ENCODE results near the gene COA8. TPM values are rescaled to one million over a fixed set of nuclear protein-coding genes. Genes with fewer than 3 reads are reported as not detected.

COA8 gene
- total and polyA plus RNA-seq, 2 donors (not counting 3 experiments of a cell fraction or from before 2014, with no cell fraction given) = 19.1 to 46.4 TPM

DNA sequence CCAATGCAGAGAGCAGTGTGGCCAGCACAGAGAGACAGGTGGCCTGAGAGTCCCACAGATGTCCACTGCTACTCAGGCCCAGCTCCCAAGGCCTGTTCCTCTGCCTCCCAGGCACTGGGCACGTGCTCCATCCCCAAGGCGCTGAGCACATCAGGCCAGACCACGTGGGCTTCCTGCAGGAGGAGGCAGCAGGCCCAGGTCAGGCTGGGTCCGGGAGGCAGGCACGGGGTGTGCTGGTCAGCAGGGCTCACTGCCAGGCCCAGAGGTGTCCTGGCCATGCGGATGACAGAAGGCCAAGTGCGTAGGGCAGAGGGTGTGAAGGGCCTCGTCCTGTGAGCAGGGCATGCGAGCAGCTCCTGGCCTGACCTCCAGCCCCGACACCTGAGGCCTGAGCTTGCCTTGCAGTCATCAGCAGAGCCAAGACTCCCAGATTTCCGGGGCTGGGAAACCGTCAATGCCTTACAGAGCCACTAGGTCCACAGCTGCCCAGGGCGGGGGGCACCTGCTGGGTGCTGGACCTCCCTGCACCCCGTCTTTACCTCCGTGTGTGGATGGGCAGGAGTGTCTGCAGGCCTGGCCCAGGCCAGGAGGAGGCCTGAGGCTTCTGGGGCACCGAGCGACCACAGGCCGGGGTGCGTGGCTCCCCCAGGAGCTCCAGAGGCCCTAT is 18.9 kb upstream of the COA8 start:
- Histone ChIP-seq H3K4me1 (ENCODE audit: control insufficient read depth, extremely low read depth, insufficient read depth, low read length) (no peaks in the 10 kb centered on the region), H2AFZ (ENCODE audit: low read depth, low read length) (no peak overlapping the region), H3K27ac (ENCODE audit: insufficient read depth, low read depth, low read length) (no peak overlapping the region), H3K79me2 (ENCODE audit: control insufficient read depth, insufficient read depth, low read length) (no peaks in the 10 kb centered on the region), H3K9ac (replicated peaks; ENCODE audit: extremely low read depth, insufficient read depth, low read length) (no peak overlapping the region), H3K9me3 (replicated peaks; ENCODE audit: control insufficient read depth, insufficient read depth, low read length) (no peaks in the 10 kb centered on the region), H3K4me3 (replicated peaks in 1 of 3; ENCODE audit: insufficient read depth in 1 of 3, low read depth in 1 of 3, low read length in 3 of 3) (no peak overlapping the region), H3K9me1 (replicated peaks; ENCODE audit: control insufficient read depth, extremely low read depth, insufficient read depth, low read length) (no peaks in the 10 kb centered on the region), H3K4me2 (ENCODE audit: insufficient read depth, low read length) (no peak overlapping the region), H4K20me1 (replicated peaks; ENCODE audit: control insufficient read depth, extremely low read depth, insufficient read depth, low read length) (no peaks in the 10 kb centered on the region), H3K36me3 (ENCODE audit: control insufficient read depth in 2 of 2, extremely low read depth in 1 of 2, insufficient read depth in 2 of 2, low read length in 2 of 2) (no peaks in the 10 kb centered on the region), H3K27me3 (ENCODE audit: control insufficient read depth in 2 of 2, insufficient read depth in 2 of 2, low read length in 2 of 2) (no peaks in the 10 kb centered on the region)
- BruUV-seq (replicated peaks) = no TSS peak
- CTCF ChIA-PET = interaction anchor here (14.4 kb wide), 1 partner anchor 25 kb away, joined by 209 read pairs; the partner anchor contains the start of gene CKB
- intact Hi-C loops (cut with micrococcal nuclease) (no loop called here), dilution Hi-C loops (cut with MboI; ENCODE audit: extremely low pct_ligation_motif_present, low sequenced_read_pairs) (no loop called here)
- POLR2A ChIA-PET = no interaction called here
- FAIRE-seq = no peak
- TF ChIP-seq MAX (IDR thresholded peaks at IDR 0.05; ENCODE audit: insufficient read depth, insufficient read length) (no peak), GATA2 (IDR thresholded peaks at IDR 0.05; ENCODE audit: insufficient read depth, insufficient read length, low read depth, low read length) (no peak), FOS (IDR thresholded peaks at IDR 0.05; ENCODE audit: borderline replicate concordance, insufficient read depth, low read length) (no peak), MYC (IDR thresholded peaks at IDR 0.05; ENCODE audit: low read depth, low read length) (no peak), POLR2A (IDR thresholded peaks at IDR 0.05; ENCODE audit: low read depth, low read length) (no peak), POLR2AphosphoS5 (IDR thresholded peaks at IDR 0.05; ENCODE audit: insufficient read depth, low read depth, low read length) (no peak)
- TF ChIP-seq, protein P1, sequence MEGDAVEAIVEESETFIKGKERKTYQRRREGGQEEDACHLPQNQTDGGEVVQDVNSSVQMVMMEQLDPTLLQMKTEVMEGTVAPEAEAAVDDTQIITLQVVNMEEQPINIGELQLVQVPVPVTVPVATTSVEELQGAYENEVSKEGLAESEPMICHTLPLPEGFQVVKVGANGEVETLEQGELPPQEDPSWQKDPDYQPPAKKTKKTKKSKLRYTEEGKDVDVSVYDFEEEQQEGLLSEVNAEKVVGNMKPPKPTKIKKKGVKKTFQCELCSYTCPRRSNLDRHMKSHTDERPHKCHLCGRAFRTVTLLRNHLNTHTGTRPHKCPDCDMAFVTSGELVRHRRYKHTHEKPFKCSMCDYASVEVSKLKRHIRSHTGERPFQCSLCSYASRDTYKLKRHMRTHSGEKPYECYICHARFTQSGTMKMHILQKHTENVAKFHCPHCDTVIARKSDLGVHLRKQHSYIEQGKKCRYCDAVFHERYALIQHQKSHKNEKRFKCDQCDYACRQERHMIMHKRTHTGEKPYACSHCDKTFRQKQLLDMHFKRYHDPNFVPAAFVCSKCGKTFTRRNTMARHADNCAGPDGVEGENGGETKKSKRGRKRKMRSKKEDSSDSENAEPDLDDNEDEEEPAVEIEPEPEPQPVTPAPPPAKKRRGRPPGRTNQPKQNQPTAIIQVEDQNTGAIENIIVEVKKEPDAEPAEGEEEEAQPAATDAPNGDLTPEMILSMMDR (IDR thresholded peaks at IDR 0.05; ENCODE audit: extremely low read depth in 1 of 2, insufficient read depth in 1 of 2, low read depth in 1 of 2, low read length in 2 of 2) = no peak
- DNase-seq (ENCODE audit: low read depth, low spot score) = no peak
